Measurements from ENCODE around the gene DOCK7.
"Not testable (repeated sequence)": the region's sequence is repeated elsewhere in the genome, so short reads cannot be mapped to it uniquely, and the experiment has no call there.

Gene DOCK7

GRCh38 chr1:62687903-62688686 lies at the start of gene DOCK7:
DOCK7 (minus strand) TSS chr1:62688386; CDS start chr1:62688264, 122 bp downstream.
- peak; percentile 68 for DNase-seq

GRCh38 chr1:62735491-62736171 lies 47.4 kb upstream of the DOCK7 start:
- no peak for DNase-seq

GRCh38 chr1:62732331-62732730 lies 44.1 kb upstream of the DOCK7 start:
- no peak for DNase-seq

GRCh38 chr1:62728963-62729362 lies 40.8 kb upstream of the DOCK7 start:
- no peak for DNase-seq

GRCh38 chr1:62727656-62728407 lies 39.6 kb upstream of the DOCK7 start:
- no peak for DNase-seq

GRCh38 chr1:62726011-62726442 lies 37.8 kb upstream of the DOCK7 start:
- no peak for DNase-seq

- peak; percentile 28 for DNase-seq
Measured at GRCh38 chr1:62725255-62725654, 37.1 kb upstream of the DOCK7 start.

GRCh38 chr1:62724430-62724829 lies 36.2 kb upstream of the DOCK7 start:
- DNase-seq, result no peak

GRCh38 chr1:62723883-62724282 lies 35.7 kb upstream of the DOCK7 start:
- DNase-seq, result no peak

GRCh38 chr1:62722796-62723195 lies 34.6 kb upstream of the DOCK7 start:
- no peak for DNase-seq

GRCh38 chr1:62720946-62721554 lies 32.9 kb upstream of the DOCK7 start:
- DNase-seq, result no peak

- DNase-seq, result not testable (repeated sequence)
Measured at GRCh38 chr1:62718400-62718799, 30.2 kb upstream of the DOCK7 start.

GRCh38 chr1:62717483-62717882 lies 29.3 kb upstream of the DOCK7 start:
- no peak for DNase-seq

GRCh38 chr1:62716397-62716796 lies 28.2 kb upstream of the DOCK7 start:
- no peak for DNase-seq

GRCh38 chr1:62712336-62713243 lies 24.4 kb upstream of the DOCK7 start:
- no peak for DNase-seq

- DNase-seq, result no peak
Measured at GRCh38 chr1:62707744-62708120, 19.5 kb upstream of the DOCK7 start.

GRCh38 chr1:62706985-62707743 lies 19.0 kb upstream of the DOCK7 start:
- no peak for DNase-seq

- not testable (repeated sequence) for DNase-seq
Measured at GRCh38 chr1:62698161-62698560, 10.0 kb upstream of the DOCK7 start.

GRCh38 chr1:62694479-62694878 lies 6.3 kb upstream of the DOCK7 start:
- not testable (repeated sequence) for DNase-seq

GRCh38 chr1:62693123-62693522 lies 4.9 kb upstream of the DOCK7 start:
- DNase-seq, result no peak

Measured in RPMI8226 (cell line).